Left cardiac atrium (tissue), 4 donors: ENCODE measurements around the gene ROMO1. TPM values are rescaled to one million over a fixed set of nuclear protein-coding genes. Genes with fewer than 3 reads are reported as not detected.
"Not testable (repeated sequence)": the region's sequence is repeated elsewhere in the genome, so short reads cannot be mapped to it uniquely, and the experiment has no call there.

ENCODE experiments used
- ATAC-seq, 2 donors: fragments of 200-7000 bp; cut with Tn5 transposase; one replicate each; pipeline ENCODE4 v1.9.1; 2020; ENCODE audit warnings: mild to moderate bottlenecking in 2 of 2, moderate library complexity in 2 of 2
- DNase-seq: peaks from one replicate; pipeline ENCODE4 v3.0.0-alpha.2; 2020
- intact Hi-C, 2 donors: fragments of 100-400 bp; cut with DNase I; formaldehyde crosslinking; loops; one replicate each; pipeline versions ENCODE4 v1.14.1 to v1.15.1; 2022 to 2023
- total RNA-seq, 2 donors: library from RNA; stranded (reverse); fragmentation: NEBNext Ultra II Directional; extraction: Animal tissue kit (Norgen Biotek cat#: 25700); gene quantifications; one replicate each; pipeline ENCODE4 v1.2.1, GENCODE V29; 2021
- donor health status: DM: no; HTN: yes; CAD: no.
- donor health status: DM: no; HTN: yes; CAD: no; lungs with severe emphysema.
- donor health status: DM: yes; HTN: yes; CAD: no.
- donor health status: Dilated cardiomyopathy.

ROMO1 gene
- total RNA-seq, 2 donors from 2014 or later, result 172 to 184 TPM

GRCh38 chr20:35673884-35674283 lies 25.3 kb upstream of the ROMO1 start:
- intact Hi-C loops, result no loop called here
- no peak for ATAC-seq

GRCh38 chr20:35674921-35675320 lies 24.3 kb upstream of the ROMO1 start:
- no peak for DNase-seq
- intact Hi-C loops, result no loop called here

More at GRCh38 chr20:35673884-35674283, 25.3 kb upstream of the ROMO1 start:
- no peak for DNase-seq

GRCh38 chr20:35680452-35681183 lies 18.6 kb upstream of the ROMO1 start:
- intact Hi-C loops, result no loop called here
- DNase-seq (no peak), ATAC-seq (no peak)

More at GRCh38 chr20:35674921-35675320, 24.3 kb upstream of the ROMO1 start:
- ATAC-seq, result no peak

- no peak for DNase-seq
- intact Hi-C loops, result no loop called here
- no peak for ATAC-seq
Observed at GRCh38 chr20:35681960-35682359, 17.2 kb upstream of the ROMO1 start.

- intact Hi-C loops, DNase-seq, ATAC-seq: not testable (repeated sequence)
Observed at GRCh38 chr20:35685368-35685767, 13.8 kb upstream of the ROMO1 start.

GRCh38 chr20:35686872-35687271 lies 12.3 kb upstream of the ROMO1 start:
- intact Hi-C loops, DNase-seq, ATAC-seq: not testable (repeated sequence)

- ATAC-seq (no peak), DNase-seq (no peak)
- intact Hi-C loops, result no loop called here
Observed at GRCh38 chr20:35690265-35690664, 8.9 kb upstream of the ROMO1 start.

- ATAC-seq (no peak), DNase-seq (no peak)
- intact Hi-C loops, result no loop called here
Observed at GRCh38 chr20:35695245-35695749, 3.9 kb upstream of the ROMO1 start.

GRCh38 chr20:35695978-35696377 lies 3.2 kb upstream of the ROMO1 start:
- intact Hi-C loops, result no loop called here
- ATAC-seq (no peak), DNase-seq (no peak)

GRCh38 chr20:35697696-35698297 lies 1.4 kb upstream of the ROMO1 start:
- DNase-seq (no peak), ATAC-seq (no peak)
- intact Hi-C loops, result no loop called here

- intact Hi-C loops, result no loop called here
- no peak for DNase-seq
- ATAC-seq, result peak; percentile 42 to 53
Observed at GRCh38 chr20:35698298-35699126, 693 bp upstream of the ROMO1 start.

- DNase-seq (no peak), ATAC-seq (no peak)
- intact Hi-C loops, result loop anchor here (5.0 to 10.0 kb wide), 2 partner anchors 37 to 185 kb away; no protein-coding TSS in a partner anchor
Observed at GRCh38 chr20:35699957-35700624, 886 bp downstream of the ROMO1 start.

GRCh38 chr20:35700625-35701148 lies 1.5 kb downstream of the ROMO1 start:
- intact Hi-C loops, result loop anchor here (5.0 to 10.0 kb wide), 2 partner anchors 37 to 184 kb away; no protein-coding TSS in a partner anchor

GRCh38 chr20:35702051-35702823 lies 3.0 kb downstream of the ROMO1 start:
- DNase-seq (no peak), ATAC-seq (no peak)
- intact Hi-C loops, result loop anchor here (5.0 to 10.0 kb wide), 2 partner anchors 35 to 183 kb away; no protein-coding TSS in a partner anchor

More at GRCh38 chr20:35700625-35701148, 1.5 kb downstream of the ROMO1 start:
- ATAC-seq (no peak), DNase-seq (no peak)

GRCh38 chr20:35702824-35703695 lies 3.9 kb downstream of the ROMO1 start:
- DNase-seq, result no peak
- intact Hi-C loops, result loop anchor here (5.0 to 10.0 kb wide), 2 partner anchors 34 to 182 kb away; no protein-coding TSS in a partner anchor
- no peak for ATAC-seq

GRCh38 chr20:35704514-35705261 lies 5.5 kb downstream of the ROMO1 start:
- no peak for ATAC-seq
- intact Hi-C loops, result loop anchor here (5.0 to 10.0 kb wide), 2 partner anchors 33 to 180 kb away; no protein-coding TSS in a partner anchor
- DNase-seq, result no peak
